ENCODE measurements around the gene C9orf50.

The C9orf50 gene

GRCh38 chr9:129591916-129592315, 29.0 kb downstream of the C9orf50 start:
- no peak for DNase-seq (ENCODE audit: low spot score)

- DNase-seq (ENCODE audit: low spot score) = no peak
Observed at GRCh38 chr9:129590466-129590865, 30.4 kb downstream of the C9orf50 start.

- no peak for DNase-seq (ENCODE audit: low spot score)
Observed at GRCh38 chr9:129587487-129588262, 33.2 kb downstream of the C9orf50 start.

- DNase-seq (ENCODE audit: low spot score) = no peak
Observed at GRCh38 chr9:129586685-129587084, 34.2 kb downstream of the C9orf50 start.

GRCh38 chr9:129586245-129586644, 34.7 kb downstream of the C9orf50 start:
- no peak for DNase-seq (ENCODE audit: low spot score)

- no peak for DNase-seq (ENCODE audit: low spot score)
Observed at GRCh38 chr9:129585352-129585751, 35.5 kb downstream of the C9orf50 start.

GRCh38 chr9:129584136-129584535, 36.8 kb downstream of the C9orf50 start:
- DNase-seq (ENCODE audit: low spot score) = peak; percentile 90

GRCh38 chr9:129583308-129584038, 37.4 kb downstream of the C9orf50 start:
- DNase-seq (ENCODE audit: low spot score) = no peak

GRCh38 chr9:129582855-129583254, 38.0 kb downstream of the C9orf50 start:
- DNase-seq (ENCODE audit: low spot score) = no peak

- no peak for DNase-seq (ENCODE audit: low spot score)
Observed at GRCh38 chr9:129581505-129582189, 39.3 kb downstream of the C9orf50 start.

GRCh38 chr9:129580211-129580915, 40.5 kb downstream of the C9orf50 start:
- DNase-seq (ENCODE audit: low spot score) = peak; percentile 63

- no peak for DNase-seq (ENCODE audit: low spot score)
Observed at GRCh38 chr9:129579294-129579693, 41.6 kb downstream of the C9orf50 start.

GRCh38 chr9:129576546-129577543, 44.1 kb downstream of the C9orf50 start:
- DNase-seq (ENCODE audit: low spot score) = no peak

GRCh38 chr9:129575818-129576217, 45.1 kb downstream of the C9orf50 start:
- no peak for DNase-seq (ENCODE audit: low spot score)

GRCh38 chr9:129574911-129575585, 45.9 kb downstream of the C9orf50 start:
- no peak for DNase-seq (ENCODE audit: low spot score)

- no peak for DNase-seq (ENCODE audit: low spot score)
Observed at GRCh38 chr9:129573977-129574376, 46.9 kb downstream of the C9orf50 start.

- no peak for DNase-seq (ENCODE audit: low spot score)
Observed at GRCh38 chr9:129572517-129572916, 48.4 kb downstream of the C9orf50 start.

GRCh38 chr9:129572052-129572425, 48.9 kb downstream of the C9orf50 start:
- no peak for DNase-seq (ENCODE audit: low spot score)

- no peak for DNase-seq (ENCODE audit: low spot score)
Observed at GRCh38 chr9:129571298-129572051, 49.4 kb downstream of the C9orf50 start.

Data from NAMALWA (cell line).